ENCODE measurements around the gene BTBD9.

BTBD9 gene

DNA sequence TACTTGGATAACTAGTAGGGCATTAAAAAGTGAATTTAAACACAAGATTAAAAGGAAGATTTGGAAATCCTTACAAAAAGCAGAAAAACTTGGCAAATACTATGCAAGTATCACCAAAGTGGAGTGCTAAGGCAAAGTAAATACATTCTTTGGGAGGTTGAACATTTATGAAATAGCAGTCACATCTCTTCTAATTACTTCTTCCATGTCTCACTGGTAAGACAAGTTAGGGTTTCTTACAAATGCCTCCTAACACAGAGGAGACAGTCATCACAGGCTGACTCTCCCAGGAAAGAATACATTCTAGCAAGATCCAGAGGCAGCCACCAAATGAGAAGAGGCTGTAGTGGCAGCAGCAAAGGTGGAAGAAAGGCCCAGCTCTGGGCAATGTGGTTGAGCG lies 298.2 kb downstream of the BTBD9 start:
- no peak for DNase-seq (ENCODE audit: low spot score)

DNA sequence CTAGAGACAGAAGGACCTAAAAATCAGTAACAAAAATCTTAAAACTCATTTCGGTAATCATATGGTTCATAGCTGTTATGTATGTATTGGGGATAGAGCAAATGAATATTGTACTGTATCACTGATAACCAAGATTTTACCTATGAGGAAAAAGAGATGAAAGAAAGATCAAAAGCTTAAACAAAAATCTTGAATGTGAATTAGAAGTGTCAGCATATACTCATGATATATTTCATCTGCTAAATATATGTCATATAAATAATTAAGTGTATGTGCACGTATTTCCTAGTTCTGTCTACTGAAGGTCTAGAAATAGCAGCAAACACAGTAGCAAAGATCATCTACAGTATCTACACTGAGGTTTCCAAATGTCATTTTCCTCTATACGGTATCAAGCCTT lies 299.8 kb downstream of the BTBD9 start:
- no peak for DNase-seq (ENCODE audit: low spot score)

DNA sequence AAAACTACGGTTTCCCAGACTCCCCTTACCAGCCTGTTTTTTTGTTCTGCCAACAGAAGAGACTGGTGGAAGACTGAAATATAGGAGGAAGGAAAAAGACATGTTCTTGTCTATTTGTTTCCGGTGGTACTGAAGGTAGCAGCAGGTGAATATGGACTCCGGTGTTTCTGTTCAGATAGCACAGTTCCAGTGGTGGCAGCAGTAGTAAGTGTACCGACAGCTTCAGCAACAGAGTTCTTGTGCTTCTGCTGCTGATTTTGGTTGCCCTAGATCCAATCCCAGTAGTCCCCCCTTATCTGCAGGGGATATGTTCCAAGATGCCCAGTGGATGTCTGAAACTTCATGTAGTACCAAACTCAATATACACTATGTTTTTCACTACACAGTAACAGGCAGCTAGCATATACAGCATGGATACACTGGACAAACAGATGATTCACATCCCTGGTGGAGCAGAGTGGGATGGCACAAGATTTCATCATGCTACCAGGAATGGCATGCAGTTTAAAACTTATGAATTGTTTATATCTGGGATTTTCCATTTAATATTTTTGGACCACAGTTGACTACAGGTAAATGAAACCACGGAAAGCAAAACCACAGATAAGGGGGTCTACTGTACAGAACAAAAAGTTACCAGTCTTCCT lies 301.8 kb downstream of the BTBD9 start:
- DNase-seq (ENCODE audit: low spot score), result no peak

DNA sequence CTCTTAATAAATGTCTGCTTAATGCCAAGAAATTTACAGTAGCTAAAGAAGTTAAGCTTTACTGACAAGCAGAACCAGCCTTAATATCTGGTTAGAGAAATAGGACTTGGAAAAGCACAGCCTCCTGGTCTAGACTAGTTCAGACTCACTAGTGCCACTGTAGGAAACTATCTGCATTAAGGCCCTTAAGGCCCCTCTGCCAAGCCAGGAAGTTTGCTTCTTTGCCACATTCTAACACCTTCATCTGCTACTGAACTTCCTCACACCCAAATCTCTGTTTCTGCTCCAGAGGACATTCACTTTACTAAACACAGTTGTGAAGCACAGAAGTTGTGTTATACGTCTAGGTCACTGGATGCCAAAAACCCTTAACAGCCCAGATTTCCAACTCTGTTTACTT lies 302.8 kb downstream of the BTBD9 start:
- no peak for DNase-seq (ENCODE audit: low spot score)

DNA sequence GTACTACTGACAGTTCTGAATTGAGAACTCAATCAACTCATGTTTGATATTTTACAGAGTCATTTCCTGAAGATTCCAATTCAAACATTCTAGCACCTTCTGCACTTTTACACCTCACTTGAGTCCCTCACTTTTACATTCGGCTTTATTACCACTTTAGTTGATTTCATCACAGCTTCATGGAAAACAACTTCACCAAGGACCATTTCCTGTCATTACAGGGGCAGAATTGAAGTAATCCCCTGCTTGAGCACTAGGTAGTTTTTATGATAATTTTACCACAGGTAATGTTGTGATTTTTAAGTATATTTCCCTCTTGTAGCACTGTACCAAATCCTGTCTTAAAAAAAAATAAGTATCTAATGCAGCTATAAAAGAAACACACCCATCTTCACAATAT lies 312.9 kb downstream of the BTBD9 start:
- no peak for DNase-seq (ENCODE audit: low spot score)

DNA sequence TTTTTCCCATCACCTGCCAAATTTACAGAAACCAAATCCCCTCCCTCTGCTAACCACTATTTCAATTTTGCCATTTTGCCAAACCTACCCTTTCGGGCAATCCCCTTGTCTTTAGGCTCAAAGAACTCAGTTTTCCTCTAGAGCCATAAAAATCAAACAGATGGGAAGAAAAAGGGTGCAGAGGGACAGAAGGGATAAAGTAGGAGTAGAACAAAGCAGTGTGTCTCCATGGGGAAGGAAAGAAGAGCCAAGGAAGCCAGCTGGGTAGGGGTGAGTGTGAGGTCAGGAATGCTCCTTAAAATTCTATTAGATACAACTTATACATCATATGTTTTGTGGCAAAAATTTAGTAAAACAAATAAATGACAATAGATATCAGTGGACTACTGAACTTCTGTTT lies 316.5 kb downstream of the BTBD9 start:
- DNase-seq (ENCODE audit: low spot score), result no peak

DNA sequence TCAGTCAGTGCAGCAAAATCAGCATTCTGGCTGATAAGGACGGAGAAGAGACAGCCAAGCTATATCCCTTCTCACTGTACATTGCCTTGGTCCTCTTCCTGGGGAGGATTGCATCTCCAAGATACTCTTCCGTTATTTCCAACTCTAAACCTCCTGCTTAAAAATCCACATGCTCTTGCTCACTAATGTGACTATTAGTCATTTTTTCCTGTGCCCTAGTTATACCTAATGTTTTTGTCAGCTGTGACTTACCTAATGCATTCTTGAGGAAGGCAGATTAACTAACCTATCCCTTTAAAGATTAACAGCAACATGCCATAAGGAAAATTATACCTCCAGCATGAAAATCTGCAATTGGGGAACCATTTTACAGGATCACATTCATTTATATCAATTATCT lies 317.6 kb downstream of the BTBD9 start:
- DNase-seq (ENCODE audit: low spot score), result no peak

DNA sequence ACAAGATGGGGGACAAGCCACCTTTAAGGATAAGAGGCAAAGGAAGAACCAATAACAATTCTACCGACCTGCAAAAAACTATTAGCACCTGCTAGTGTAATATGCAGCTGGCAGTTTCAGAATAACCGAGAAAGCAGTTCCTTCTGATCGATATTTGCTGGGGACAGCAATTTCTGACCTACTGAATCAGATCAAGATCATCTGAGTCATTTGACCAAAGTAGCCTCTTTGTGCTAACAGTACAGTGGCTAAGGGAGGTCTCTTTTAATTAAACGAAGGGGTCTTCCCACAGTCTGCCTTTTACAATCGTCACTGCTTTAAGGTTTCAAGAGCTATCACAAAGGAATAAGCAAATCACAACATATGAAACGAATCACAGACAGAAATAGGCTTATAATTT lies 318.9 kb downstream of the BTBD9 start:
- DNase-seq (ENCODE audit: low spot score), result no peak

DNA sequence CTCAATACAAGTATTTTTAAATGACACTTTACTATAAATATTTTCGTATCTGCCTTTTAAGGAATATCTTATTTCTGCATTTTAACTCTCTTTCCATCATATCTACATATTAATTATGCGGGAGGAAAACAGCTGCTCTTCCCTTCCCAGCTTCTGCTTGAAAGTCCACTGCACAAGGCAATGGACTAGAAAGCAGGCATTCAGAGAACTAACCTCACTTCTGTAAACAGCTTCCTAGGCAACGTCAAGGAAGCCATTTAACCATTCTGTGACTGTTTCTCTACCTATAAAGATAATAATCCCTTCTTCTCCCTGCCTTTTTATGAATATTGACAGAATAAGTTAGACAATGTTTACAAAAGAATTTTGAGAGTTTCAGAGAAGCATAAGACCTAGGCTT lies 319.4 kb downstream of the BTBD9 start:
- no peak for DNase-seq (ENCODE audit: low spot score)

DNA sequence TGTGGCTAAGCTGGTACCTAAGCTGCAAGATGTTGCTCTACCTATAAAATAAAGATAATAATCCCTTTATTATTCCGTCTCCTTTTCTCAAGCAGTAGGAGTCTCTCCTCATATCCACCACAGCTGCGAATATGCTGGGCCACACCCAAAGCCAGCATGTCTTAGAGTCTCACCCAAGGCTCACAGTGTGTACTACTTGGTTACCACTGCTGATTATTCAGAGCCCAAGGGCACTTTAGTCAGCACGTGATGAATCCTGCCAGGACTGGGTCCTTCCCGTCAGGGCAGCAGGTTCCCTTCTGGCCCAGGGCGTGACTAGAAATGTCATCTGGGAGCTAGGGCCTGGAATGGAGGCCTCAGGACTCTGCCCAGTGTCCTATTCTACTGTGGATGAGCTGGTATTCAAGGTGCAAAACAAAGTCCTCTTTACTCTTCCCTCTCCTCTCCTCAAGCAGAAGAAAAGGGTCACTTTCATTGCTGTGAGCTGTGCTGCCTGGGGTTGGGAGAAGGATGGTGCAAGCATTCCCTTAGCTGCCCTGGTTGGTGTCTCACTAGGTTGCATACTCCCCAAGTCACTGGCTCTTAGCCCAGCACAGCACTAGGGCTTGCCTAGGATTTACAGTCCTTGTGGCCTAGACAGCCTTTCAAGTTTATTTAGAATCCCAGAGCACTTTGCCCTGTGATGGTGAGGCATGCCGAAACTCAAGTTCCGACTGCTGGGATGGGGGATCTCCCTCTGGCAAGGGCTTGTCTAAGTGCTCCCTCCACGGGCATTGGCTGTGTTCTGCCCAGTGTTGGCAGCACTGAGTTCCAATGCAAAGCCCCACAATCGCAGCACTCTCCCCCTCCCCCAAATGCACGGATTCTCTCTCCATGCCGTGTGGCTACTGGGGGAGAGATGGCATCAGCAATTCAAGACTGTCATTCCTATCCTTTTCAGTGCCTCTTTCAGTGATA lies 320.2 kb downstream of the BTBD9 start:
- no peak for DNase-seq (ENCODE audit: low spot score)

DNA sequence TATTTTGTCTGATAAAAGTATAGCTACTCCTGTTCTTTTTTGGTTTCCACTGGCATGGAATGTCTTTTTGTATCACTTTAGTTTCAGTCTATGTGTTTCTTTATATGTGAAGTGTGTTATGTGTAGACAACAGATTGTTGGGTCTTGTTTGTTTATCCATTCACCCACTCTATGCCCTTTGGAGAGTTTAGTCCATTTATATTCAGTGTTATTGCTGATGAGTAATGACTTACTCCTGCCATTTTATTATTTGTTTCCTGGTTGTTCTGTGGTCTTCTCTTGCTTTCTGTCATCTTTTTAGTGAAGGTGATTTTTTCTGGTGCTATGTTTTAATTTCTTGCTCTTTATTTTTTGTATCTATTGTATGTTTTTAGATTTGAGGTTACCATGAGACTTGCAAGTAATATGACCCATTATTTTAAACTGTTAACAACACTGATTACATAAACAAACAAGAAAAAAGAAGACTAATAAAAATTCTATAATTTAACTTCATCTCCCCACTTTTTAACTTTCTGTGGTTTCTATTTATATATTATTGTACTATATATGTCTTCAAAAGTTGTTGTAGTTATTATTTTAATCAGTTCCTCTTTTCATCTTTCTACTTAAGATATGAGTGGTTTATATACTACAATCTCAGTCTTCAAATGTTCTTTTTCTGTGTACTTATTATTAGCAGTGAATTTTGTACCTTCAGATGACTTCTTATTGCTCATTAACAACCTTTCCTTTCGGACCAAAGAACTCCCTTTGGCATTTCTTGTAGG lies 323.4 kb downstream of the BTBD9 start:
- no peak for DNase-seq (ENCODE audit: low spot score)

DNA sequence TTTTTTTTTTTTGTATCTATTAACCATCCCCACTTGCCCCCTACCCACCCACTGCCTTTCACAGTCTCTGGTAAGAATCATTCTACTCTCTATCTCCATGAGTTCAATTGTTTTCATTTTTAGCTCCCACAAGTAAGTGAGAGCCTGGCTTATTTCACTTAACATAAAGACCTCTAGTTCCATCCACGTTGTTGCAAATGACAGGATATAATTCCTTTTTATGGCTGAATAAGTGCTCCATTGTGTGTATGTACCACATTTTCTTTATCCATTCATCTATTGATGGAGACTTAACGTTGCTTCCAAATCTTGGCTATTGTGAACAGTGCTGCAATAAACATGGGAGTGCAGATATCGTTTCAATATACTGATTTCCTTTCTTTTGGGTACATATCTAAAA lies 328.5 kb downstream of the BTBD9 start:
- DNase-seq (ENCODE audit: low spot score), result no peak

DNA sequence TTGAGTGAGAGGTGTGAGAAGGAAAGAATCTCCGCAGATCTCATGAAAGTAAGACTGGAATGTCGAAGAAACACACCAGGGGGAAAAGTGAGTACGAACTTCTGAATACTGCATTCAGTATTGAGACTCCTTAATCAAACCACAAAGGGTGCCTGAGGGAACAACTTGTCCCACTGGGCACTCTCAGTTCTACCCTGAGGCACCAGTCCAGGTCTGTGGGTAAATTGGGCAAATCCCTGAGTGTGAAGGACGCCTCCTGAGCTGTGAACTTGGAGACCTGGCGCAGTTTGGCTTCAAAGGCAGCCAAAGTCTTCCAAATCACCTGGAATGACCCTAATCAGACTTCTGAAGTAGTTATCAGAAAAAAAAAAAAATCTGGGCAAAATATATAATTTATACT lies 329.7 kb downstream of the BTBD9 start:
- DNase-seq (ENCODE audit: low spot score), result no peak

DNA sequence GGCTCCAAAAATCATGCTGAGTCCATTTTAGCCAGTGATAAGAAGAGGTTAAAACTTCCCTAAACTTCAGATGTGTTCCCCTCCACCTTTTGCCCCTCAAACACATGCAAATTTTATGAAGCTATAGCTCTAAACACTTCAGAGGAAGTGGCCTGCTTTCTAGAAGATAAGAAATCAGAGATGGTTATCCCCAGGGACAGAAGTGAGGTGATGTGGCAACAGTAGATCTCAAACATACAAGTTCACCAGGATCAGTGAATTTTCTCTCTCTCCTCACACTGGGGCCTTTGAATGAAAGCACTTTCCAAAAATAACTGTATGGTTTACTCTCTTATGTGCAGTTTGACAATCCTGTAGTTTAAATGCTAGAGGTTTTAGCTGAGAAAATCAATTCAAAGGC lies 332.0 kb downstream of the BTBD9 start:
- no peak for DNase-seq (ENCODE audit: low spot score)

DNA sequence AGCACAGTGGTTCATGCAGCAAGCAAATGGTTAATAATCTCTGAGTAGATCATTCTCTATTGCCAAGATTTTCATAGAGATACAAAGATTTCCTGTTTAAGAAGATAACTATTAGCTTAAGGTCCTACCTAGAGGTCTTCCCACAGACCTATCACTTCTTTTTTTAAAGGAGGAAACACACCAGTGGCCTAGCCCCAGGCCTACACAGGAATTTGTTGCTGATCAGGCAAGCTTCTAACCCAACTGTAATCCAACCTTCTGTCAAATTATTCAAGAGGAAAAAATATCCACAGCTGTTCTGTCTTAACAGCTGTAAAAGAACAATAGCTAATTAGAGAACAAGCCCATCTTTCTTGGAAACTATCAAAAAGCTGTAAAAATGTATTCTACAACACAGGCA lies 332.8 kb downstream of the BTBD9 start:
- no peak for DNase-seq (ENCODE audit: low spot score)

DNA sequence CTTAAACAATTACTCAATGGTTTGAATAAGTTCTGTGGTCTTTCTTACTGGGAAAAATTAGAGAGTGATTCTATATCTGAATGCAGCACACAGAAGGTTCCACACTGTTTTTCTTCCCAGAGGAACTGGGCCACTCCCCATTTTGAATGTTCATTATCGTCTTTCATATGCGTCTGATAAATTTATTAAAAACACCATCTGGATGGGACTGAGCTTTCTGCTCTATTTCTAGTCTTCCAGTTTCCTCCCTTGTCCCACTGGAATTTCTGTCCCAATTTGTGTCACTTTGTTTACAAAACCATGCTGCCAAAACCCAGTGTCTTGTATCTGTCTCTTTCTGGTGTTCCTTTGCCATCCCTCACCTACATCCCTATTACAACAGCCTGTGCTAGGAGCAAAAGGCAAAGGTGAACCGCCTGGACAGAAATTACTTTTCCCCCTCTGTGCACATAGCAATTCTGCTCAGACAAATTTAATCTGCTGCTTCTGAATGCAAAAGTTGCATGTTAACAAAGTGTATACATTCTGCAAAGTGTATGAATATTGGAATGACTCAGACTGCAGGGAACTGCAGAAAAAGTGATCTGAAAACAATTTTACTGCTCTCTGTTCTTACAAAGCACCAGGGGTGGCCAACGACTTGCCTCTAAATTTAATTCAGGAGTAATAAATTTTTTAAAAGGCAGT lies 333.6 kb downstream of the BTBD9 start:
- DNase-seq (ENCODE audit: low spot score), result no peak

DNA sequence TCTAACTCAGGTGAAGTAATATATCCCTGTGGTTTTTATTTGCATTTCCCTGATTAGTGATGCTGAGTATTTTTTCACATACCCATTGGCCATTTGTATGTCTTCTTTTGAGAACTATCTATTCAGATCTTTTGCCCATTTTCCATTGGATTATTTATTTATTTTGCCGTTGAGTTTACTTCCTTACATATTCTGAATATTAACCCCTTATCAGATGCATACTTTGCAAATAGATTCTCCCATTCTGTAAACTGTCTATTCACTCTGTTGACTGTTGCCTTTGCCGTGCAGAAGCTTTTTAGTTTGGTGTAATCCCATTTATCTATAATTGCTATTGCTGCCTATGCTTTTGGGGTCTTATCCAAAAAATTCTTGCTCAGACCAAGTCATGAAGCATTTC lies 336.9 kb downstream of the BTBD9 start:
- no peak for DNase-seq (ENCODE audit: low spot score)

DNA sequence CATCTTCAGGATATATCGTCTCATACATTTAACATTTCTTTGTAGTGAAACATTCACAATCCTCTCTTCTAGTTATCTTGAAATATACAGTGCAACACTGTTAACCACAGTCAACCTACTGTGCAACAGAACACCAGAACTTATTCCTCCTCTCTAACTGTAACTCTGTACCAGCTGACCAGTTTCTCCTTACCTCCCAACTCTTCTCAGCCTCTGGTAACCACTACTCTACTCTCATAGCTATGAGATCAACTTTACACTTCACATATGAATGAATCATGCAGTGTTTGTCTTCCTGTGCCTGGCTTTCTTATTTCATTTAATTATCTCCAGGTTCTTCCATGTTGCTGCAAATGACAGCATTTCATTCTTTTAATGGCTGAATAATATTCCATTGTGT lies 337.6 kb downstream of the BTBD9 start:
- DNase-seq (ENCODE audit: low spot score), result no peak

DNA sequence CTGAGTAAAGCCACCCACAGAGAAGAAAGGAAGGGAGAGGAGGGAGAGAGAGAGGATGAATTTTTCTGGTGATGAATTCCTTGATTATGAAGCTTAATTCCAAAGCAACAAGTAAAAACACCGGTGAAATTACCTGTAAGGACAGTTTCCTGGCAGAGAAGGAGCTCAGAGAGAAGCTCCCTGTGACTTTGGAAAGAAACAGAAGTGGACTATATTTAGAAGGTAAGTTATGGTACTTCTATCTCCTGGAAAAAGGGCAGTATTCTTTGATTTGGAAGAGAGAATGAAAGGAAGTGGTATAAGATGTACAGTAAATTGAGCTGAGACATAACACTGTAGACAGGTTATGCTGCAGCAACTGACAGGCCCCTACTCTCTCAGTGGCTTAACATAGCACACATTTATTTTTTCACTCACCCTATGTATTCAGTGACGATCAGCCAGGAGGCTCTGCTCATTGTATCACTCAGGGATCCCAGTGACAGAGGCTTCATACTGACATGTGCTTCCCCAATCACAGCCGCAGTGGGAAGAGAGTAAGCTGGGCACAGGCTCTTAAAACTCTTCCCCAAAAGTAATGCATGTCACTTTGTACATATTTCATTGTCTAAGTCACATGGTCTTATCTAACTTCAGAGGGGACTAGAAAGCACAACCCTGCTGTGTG lies 349.5 kb downstream of the BTBD9 start:
- no peak for DNase-seq (ENCODE audit: low spot score)

DNA sequence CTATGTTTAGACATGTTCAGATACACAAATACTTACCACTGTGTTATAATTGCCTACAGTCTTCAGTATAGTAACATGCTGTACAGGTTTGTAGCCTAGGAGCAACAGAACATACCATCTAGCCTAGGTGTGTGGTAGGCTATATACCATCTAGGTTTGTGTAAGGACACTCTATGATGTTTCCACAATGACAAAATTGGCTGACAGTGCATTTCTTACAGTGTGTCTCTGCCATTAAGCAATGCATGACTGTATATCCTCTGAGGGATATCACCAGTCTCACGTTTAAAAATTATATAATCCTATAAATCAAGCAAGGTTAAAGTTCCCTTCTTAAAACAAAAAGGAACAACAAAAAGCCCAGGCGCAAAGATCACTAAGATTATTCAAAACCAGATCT lies 352.2 kb downstream of the BTBD9 start:
- DNase-seq (ENCODE audit: low spot score), result no peak

DNA sequence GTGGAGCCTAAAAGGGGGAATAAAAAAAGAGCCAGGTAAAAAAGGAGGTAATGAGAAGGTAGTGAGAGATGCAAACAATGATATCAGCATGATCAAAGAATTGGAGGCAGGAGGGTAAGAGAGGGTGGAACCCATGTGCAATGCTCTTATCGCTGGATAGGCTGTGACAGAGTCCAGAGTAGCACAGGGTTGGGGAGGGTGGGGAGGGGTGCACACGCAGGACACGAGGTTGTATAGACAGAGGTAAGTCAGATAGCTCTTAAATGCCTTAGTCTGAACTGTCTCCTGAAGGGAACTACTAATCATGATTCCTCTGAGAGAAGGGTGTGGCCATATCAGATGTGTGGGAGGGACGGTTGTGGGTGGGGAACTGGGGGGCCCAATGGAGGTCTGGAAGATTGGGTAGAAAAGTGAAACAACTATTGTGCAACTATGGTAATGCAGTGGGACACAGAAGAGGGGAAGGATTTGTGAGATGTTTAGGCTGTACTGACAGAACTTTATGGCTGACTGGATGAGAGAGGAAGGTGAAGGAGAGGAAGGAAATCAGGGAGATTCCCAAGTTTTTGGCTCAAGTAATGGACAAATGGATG lies 354.8 kb downstream of the BTBD9 start:
- DNase-seq (ENCODE audit: low spot score), result no peak
